HPDE6-E6E7 (cell line): ENCODE results near the gene DNTT.

ENCODE experiments used
- DNase-seq: peaks from one replicate; pipeline ENCODE4 v3.0.0; 2011; ENCODE audit warnings: missing footprints; ENCODE audit errors: extremely low spot score

DNTT gene

GRCh38 chr10:96342402-96342801 is 38.2 kb downstream of the DNTT start:
- no peak for DNase-seq

DNA sequence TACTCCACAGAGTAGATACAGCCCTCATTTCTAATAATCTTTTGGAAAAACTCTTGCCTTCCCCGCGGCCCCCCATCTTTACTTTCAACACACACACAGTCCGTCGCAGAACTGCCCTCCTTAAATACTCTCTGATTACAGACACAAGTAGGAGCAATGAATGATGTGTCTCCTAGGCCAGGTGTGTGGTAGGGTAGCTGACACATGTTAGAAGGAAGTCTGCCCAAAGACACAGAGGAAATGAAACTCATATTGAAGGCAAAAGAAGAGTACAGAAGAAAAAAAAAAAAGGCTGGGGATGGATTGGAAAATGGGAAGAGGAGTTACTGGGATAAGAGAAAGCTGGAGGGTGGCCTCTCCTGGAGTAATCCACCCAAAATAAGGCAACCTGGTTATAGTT is 39.9 kb downstream of the DNTT start:
- no peak for DNase-seq

DNA sequence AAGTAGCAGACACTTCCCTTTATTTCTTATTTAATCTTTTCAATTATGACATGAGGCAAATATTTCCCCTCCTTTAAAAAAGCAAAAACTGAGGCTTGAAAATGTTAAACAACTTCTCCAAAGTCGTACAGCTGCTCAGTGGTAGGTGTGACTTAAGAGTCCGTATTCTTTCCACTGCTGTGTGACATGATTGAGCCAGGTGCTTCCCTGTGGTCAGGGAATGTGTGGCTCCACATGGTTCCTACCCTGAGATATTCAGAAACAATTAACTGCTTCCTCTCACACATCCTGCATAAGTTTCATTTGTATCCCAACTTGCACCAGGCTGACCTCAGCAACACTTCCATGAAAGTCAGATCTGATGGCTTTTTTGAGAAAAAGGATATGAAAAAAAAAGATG is 41.0 kb downstream of the DNTT start:
- no peak for DNase-seq

GRCh38 chr10:96346295-96346694 is 42.1 kb downstream of the DNTT start:
- no peak for DNase-seq

GRCh38 chr10:96352027-96352426 is 47.8 kb downstream of the DNTT start:
- no peak for DNase-seq

- no peak for DNase-seq
Measured at GRCh38 chr10:96352582-96352981, 48.3 kb downstream of the DNTT start.

DNA sequence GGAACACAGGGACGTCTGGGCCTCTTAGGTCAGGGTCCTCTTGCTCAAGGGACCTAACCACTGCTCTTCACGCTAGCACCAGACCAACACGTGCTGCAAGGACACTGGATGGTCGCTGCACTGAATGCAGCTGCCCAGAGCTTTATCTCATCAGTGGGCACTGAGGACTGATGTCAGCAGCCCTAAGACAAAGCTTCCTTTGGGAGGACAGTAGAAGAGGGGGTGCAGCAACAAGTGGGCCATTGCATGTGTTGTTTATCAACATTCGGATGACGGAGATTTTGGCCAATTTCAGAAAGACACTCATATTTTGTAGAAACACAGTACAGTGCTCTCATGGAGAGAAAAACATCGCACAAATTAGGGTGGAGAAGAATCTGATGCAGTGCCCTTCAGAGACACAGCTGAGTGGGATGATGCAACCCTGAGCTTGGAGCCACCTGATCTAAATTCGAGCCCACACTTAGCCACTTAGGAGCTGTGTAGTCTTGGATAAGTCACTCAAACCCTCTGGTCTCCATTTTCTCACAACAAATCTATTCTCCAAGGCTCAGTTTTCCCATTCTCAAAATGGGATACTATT is 52.9 kb downstream of the DNTT start:
- DNase-seq = no peak

DNA sequence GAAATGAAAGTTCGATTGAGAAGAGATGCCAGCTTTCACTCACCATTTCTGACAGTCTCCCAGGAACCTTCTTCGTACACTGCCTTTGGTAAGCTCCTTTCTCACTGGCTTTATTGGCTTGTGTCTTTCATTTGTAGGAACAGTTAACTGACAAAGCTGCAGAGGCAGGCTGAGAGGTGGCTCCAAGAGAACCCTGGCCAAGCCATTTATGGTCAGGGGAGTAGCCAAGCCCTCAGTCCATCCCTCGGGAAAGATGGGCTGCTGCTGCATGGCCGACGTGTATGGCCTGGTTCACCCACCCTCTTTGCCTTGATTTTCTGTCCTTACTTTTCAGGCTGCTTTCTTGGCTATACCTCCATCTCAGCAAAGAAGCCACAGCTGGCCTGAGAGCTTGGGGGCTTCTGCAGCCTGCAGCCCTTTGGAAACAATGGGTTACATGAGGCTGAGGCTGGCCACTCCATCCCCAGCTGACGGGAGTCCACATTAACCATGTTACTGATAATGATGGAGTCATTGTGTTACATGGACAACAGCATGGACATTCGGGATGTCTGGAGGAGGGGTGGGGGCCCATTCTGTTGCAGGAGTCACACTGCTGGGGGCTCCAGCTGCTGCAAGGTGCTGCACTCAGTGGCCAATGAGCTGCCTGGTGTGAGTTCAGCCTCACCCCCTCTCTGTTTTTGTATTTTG is 54.8 kb downstream of the DNTT start, which contains the start of gene OPALIN:
Gene OPALIN (minus strand): TSS at position 152 of the 690 bp plus-strand sequence. CDS start 106 bp downstream, at position 46.
- DNase-seq = no peak

- no peak for DNase-seq
Measured at GRCh38 chr10:96359616-96360015, 55.4 kb downstream of the DNTT start.

DNA sequence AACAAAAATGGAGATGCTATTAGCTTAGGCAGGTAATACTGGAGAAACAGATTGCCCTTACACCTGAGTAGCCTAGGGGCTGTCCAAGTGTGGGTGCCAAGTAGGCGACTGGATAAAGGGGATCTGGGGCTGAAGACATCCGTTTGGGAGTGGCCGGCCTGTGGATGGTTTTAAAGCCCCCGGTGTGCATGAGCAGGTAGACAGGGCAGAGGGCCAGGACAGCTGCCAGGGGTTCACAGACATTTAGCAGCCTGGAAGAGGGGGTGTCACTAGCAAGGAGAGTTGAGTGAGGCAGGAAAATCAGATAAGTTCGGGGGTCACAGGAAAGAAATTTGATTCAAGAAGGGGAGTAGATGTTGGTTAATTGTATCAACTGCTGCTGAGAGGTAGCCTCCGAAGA is 56.1 kb downstream of the DNTT start:
- DNase-seq = no peak

- no peak for DNase-seq
Measured at GRCh38 chr10:96360766-96361165, 56.5 kb downstream of the DNTT start.

DNA sequence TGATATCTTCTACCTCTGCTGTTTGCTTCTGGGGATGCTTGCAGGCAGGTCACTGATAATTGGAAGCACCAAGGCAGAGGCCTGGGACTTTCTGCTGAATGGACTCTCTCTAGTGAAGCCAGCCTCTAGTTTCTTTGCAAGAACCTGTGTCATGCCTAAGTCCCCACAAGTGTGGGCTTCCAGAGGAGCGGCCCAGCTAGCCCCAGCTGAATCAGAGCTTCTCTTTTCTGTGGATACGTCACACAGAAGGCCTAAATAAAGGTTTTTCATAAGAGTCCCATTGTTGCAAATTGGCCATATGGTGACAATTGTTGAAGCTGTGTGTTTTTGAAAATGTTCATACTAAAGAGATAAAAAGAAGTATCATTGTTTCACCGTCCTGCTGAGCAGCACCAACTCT is 61.3 kb downstream of the DNTT start:
- no peak for DNase-seq

- no peak for DNase-seq
Measured at GRCh38 chr10:96366508-96366907, 62.3 kb downstream of the DNTT start.

DNA sequence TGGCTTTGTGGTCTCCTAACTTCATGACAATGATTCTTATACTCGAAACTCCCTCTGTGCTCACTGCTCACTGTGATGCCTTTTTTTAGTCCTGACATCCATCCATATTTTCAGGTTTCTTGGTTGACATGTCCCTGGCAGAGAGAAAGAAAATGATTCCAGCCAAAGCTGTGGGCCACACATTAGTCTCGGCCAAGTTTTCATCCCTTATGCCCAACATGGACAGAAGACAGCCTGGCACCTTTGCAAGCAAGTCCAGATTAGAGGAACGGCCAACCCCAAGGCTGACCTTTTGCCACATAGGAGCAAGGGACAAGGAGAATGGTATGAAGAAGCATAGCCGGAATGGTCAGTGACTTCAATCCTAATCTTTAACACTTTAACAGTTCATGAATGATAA is 63.2 kb downstream of the DNTT start:
- DNase-seq = no peak

GRCh38 chr10:96368971-96369370 is 64.7 kb downstream of the DNTT start:
- DNase-seq = no peak

DNA sequence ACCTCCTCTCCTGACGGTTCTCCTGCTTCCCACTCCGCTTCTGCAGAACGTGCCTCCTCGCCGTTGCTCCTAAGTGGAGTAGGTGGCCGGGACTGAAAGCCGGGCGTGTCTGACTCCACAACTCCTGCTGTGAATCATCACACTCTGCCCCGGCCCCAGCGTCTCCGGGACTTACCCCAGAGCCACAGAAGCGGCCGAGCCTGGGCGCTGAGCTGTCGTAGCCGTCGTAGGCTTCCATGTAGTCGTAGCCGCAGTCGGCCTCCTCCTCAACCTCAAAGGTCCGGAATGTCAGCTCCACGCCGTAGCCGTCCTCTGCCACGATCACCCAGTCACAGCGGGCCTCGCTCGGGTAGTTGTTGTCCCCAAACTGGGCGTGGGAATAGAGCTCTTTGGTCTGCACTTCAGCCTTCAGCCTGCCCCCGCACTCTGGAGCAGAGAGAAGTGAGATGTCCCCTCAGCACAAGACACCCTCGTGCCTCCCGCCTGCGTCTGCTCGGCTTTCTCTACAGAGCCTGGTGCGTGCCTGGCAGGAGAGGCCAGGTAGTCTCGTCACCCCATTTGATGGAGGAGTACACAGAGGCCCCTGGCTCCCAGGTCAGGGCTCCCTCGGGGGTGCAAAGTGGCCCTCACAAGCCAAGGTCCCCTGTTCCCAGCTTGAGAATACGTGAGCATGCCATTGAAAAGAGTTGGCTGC is 65.8 kb downstream of the DNTT start:
- peak; percentile 45 for DNase-seq

DNA sequence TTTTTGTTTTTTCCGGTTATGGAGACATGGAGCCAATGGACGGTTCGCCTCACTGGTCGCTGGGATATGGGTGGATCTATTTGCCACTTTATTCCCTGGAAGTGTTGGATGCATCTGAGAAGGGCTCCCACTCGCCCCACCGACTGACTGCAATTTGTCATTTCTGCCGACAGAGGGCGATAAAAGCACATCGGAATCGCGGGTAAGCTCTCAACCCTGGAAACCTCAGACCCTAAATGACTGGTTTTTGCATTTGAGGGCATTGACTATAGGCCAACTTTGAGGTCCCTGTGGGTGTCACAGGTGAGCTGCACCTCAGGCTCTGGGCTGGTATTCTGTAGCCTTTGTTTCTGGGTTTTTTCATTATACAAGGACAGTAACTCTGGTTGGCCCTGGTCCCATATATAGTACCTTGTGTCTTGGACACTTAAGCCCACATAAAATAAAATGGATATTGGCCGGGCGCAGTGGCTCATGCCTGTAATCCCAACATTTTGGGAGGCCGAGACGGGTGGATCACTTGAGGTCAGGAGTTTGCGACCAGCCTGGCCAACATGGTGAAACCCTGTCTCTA is 66.4 kb downstream of the DNTT start:
- peak; percentile 52 for DNase-seq

- no peak for DNase-seq
Measured at GRCh38 chr10:96371356-96371755, 67.1 kb downstream of the DNTT start.

DNA sequence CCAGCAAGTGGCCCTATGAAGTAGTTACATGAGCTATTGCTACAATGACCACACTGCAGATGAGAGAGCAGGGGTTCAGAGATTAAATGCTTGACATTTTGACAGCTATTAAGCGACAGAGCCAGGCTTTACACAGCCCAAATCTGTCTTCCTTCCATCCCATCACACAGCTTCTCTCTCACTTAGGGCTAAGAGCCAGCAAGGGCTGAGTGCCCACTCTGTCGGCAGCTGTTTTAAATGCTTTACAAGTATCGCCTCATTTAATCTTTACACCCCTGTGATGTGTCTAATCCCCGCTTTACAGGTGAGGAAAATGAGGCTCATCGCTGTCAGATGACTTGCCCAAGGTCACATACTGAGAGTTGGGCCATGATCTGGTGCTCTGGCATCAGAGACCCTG is 69.8 kb downstream of the DNTT start:
- DNase-seq = no peak

DNA sequence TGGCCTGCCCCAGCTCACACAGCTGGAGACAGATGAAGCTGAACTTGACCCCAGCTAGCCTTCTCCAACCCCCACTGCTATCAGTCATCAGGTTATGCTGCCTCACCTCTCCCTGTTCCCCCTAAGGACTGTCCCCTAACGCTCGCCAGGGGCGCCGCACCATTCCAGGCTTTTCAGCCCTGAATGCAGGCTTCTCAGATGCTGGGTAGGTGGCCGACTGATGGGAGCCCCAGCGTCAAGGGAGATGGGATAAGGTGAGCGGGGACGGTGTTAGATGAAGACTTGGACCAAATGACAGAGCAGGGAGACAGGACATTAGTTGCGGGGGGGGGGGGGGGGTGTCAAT is 70.4 kb downstream of the DNTT start:
- DNase-seq = no peak

DNA sequence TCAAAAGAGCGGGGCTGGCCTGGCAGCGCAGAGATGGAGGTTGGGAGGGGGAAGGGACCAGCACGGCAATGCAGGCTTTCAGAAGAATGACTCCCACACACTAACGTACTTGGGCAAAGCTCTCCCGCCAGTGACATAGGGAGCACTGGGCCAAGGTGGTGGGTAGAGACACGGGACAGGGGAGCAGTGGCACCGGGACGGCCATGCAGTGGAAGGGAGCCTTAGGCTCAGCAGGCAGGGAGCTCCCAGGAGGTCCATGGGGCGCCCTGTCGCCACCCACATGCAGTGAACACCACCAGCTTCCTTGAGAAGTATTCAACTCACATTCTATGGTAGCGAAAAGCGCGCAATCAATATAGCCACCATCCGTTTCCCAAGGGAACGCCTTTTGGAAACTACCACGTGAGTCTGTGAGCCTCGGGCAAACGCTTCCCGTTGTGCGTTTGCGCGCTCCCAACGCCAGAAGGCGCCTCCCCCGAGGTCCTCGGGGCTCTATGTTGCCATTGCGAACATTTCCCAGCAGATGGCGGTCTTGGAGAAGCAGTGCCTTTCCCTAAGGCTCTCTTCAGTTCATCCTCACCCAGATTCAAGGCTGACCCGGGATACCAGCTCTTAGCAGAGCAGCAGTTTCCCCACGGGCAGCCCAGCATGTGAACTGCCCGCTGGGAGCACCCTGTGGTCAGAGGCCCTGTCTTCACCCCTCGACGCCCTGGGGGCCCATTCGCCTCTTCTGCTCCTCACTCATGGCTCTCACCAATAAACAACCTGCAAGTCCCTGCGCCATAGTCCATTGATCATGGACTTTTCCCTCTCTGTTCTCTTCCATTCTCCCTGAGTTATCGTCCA is 71.0 kb downstream of the DNTT start:
- peak; percentile 94 for DNase-seq

GRCh38 chr10:96376483-96376882 is 72.2 kb downstream of the DNTT start:
- DNase-seq = no peak
